OCI-LY3 (cell line): ENCODE measurements around the gene BCLAF1.
"Not testable (repeated sequence)": the region's sequence is repeated elsewhere in the genome, so short reads cannot be mapped to it uniquely, and the experiment has no call there.

Experiments
- H2AFZ ChIP-seq: fragments of 200-600, 300-600 bp; shearing (Covaris generic); 2 replicates; pipeline ENCODE4 v1.6.0; 2014; ENCODE audit warnings: antibody characterized with exemption, low read depth, low read length
- H3K27ac ChIP-seq: fragments of 200-600, 300-600 bp; sonication (generic); 2 replicates; pipeline ENCODE4 v1.5.1; 2014; ENCODE audit warnings: mild to moderate bottlenecking, low read length, moderate library complexity, mixed read lengths
- H3K27me3 ChIP-seq: fragments of 200-600, 300-600 bp; sonication (generic); 2 replicates; pipeline ENCODE4 v1.6.1; 2014; ENCODE audit warnings: low read depth, low read length, mixed read lengths
- H3K36me3 ChIP-seq: fragments of 200-600, 300-600 bp; sonication (generic); replicated peaks from 2 replicates; pipeline ENCODE3; 2014; ENCODE audit warnings: low read depth, low read length, mixed read lengths
- H3K4me1 ChIP-seq: fragments of 300-600, 200-600 bp; sonication (generic); 2 replicates; pipeline ENCODE4 v1.6.1; 2014; ENCODE audit warnings: low read length, mixed read lengths
- H3K4me2 ChIP-seq: fragments of 200-600, 300-600 bp; sonication (generic); 2 replicates; pipeline ENCODE4 v1.6.1; 2014; ENCODE audit warnings: low read length, mixed read lengths
- H3K4me3 ChIP-seq: fragments of 300-600, 200-600 bp; sonication (generic); 2 replicates; pipeline ENCODE4 v1.5.1; 2014; ENCODE audit warnings: antibody characterized with exemption, mild to moderate bottlenecking, low read length, moderate library complexity
- H3K79me2 ChIP-seq: fragments of 300-600, 200-600 bp; shearing (Covaris generic); 2 replicates; pipeline ENCODE4 v1.6.1; 2014; ENCODE audit warnings: mild to moderate bottlenecking, low read length, mixed read lengths
- H3K9ac ChIP-seq: fragments of 300-600, 200-600 bp; shearing (Covaris generic); 2 replicates; pipeline ENCODE4 v1.6.0; 2014; ENCODE audit warnings: mild to moderate bottlenecking, low read length, moderate library complexity
- H3K9me3 ChIP-seq: fragments of 200-600, 300-600 bp; shearing (Covaris generic); 2 replicates; pipeline ENCODE4 v1.6.1; 2014; ENCODE audit warnings: low read length, mixed read lengths; ENCODE audit not compliant: insufficient read depth
- H4K20me1 ChIP-seq: fragments of 200-600, 300-600 bp; sonication (generic); 2 replicates; pipeline ENCODE4 v1.6.1; 2016; ENCODE audit warnings: low read length, mixed read lengths; ENCODE audit not compliant: insufficient read depth
- CTCF ChIP-seq: fragments of 200-600, 300-600 bp; sonication (generic); IDR thresholded peaks from 2 replicates; pipeline ENCODE4 v1.5.1; 2014; ENCODE audit warnings: antibody characterized with exemption, low read length, low read depth
- EZH2phosphoT487 ChIP-seq: fragments of 200-600 bp; shearing (Covaris generic); IDR thresholded peaks from 2 replicates; pipeline ENCODE4 v1.6.1; 2018; ENCODE audit warnings: antibody characterized with exemption, mixed run types, low read depth

BCLAF1 gene

GRCh38 chr6:136309729-136310311 is 20.2 kb upstream of the BCLAF1 start:
- no peaks in the 10 kb centered on the region for H3K9me3 ChIP-seq
- no peaks in the 10 kb centered on the region for H3K4me1 ChIP-seq
- TF ChIP-seq EZH2phosphoT487 = no peak
- TF ChIP-seq CTCF = no peak
- no peaks in the 10 kb centered on the region for H3K36me3 ChIP-seq
- no peak overlapping the region for H2AFZ ChIP-seq
- no peaks in the 10 kb centered on the region for H3K27me3 ChIP-seq
- no peak overlapping the region for H3K9ac ChIP-seq
- no peak overlapping the region for H3K4me2 ChIP-seq
- no peaks in the 10 kb centered on the region for H4K20me1 ChIP-seq
- H3K27ac ChIP-seq = no peak overlapping the region
- no peaks in the 10 kb centered on the region for H3K79me2 ChIP-seq
- no peak overlapping the region for H3K4me3 ChIP-seq

- H3K4me1 ChIP-seq = no peaks in the 10 kb centered on the region
- H3K27ac ChIP-seq = no peak overlapping the region
- no peak overlapping the region for H3K9ac ChIP-seq
- no peaks in the 10 kb centered on the region for H3K79me2 ChIP-seq
- TF ChIP-seq CTCF (no peak), EZH2phosphoT487 (no peak)
- no peaks in the 10 kb centered on the region for H3K36me3 ChIP-seq
- H3K4me2 ChIP-seq = no peak overlapping the region
- no peak overlapping the region for H3K4me3 ChIP-seq
- H4K20me1 ChIP-seq = no peaks in the 10 kb centered on the region
- H3K9me3 ChIP-seq = no peaks in the 10 kb centered on the region
- no peaks in the 10 kb centered on the region for H3K27me3 ChIP-seq
- no peak overlapping the region for H2AFZ ChIP-seq
These were observed 19.5 kb upstream of the BCLAF1 start for GRCh38 chr6:136309171-136309570.

- not testable (repeated sequence) for H3K4me1 ChIP-seq, H3K9me3 ChIP-seq, H3K9ac ChIP-seq, H3K79me2 ChIP-seq, H3K4me2 ChIP-seq, H3K27me3 ChIP-seq, H3K27ac ChIP-seq, H2AFZ ChIP-seq, H3K4me3 ChIP-seq, H3K36me3 ChIP-seq, H4K20me1 ChIP-seq
These were observed 18.8 kb upstream of the BCLAF1 start for GRCh38 chr6:136308469-136308868.

GRCh38 chr6:136307351-136307750 is 17.7 kb upstream of the BCLAF1 start:
- H3K36me3 ChIP-seq = no peaks in the 10 kb centered on the region
- no peak overlapping the region for H2AFZ ChIP-seq
- TF ChIP-seq EZH2phosphoT487 = no peak
- no peak for TF ChIP-seq CTCF
- H4K20me1 ChIP-seq = no peaks in the 10 kb centered on the region
- no peaks in the 10 kb centered on the region for H3K9me3 ChIP-seq
- no peaks in the 10 kb centered on the region for H3K79me2 ChIP-seq
- no peaks in the 10 kb centered on the region for H3K27me3 ChIP-seq
- no peak overlapping the region for H3K4me2 ChIP-seq
- no peak overlapping the region for H3K9ac ChIP-seq
- H3K4me3 ChIP-seq = no peak overlapping the region
- H3K27ac ChIP-seq = no peak overlapping the region
- H3K4me1 ChIP-seq = no peaks in the 10 kb centered on the region

- Histone ChIP-seq H3K27me3 (no peaks in the 10 kb centered on the region), H3K4me1 (no peaks in the 10 kb centered on the region), H3K4me2 (no peak overlapping the region), H3K27ac (no peak overlapping the region), H3K4me3 (no peak overlapping the region), H3K9me3 (no peaks in the 10 kb centered on the region), H3K79me2 (no peaks in the 10 kb centered on the region), H4K20me1 (no peaks in the 10 kb centered on the region), H3K36me3 (no peaks in the 10 kb centered on the region), H2AFZ (no peak overlapping the region), H3K9ac (no peak overlapping the region)
- no peak for TF ChIP-seq CTCF
- TF ChIP-seq EZH2phosphoT487 = no peak
These were observed 16.8 kb upstream of the BCLAF1 start for GRCh38 chr6:136306466-136306865.
